Measurements from ENCODE around the gene ABITRAM.

GRCh38 chr9:108983885-108984284 lies 49.7 kb downstream of the ABITRAM start:
- no peak for TF ChIP-seq CTCF (IDR thresholded peaks at IDR 0.05)
- no peak for TF ChIP-seq POLR2A (IDR thresholded peaks at IDR 0.05)
